ENCODE results near the gene MAIP1.

The MAIP1 gene

GRCh38 chr2:199972088-199972626, 16.8 kb downstream of the MAIP1 start:
- TF ChIP-seq CTCF (IDR thresholded peaks at IDR 0.05): no peak
- Mint-ChIP-seq H3K9me3 (peaks cover 3% of the 10 kb centered on the region), H3K36me3 (ENCODE audit: low read depth) (peaks cover 26% of the 10 kb centered on the region)

GRCh38 chr2:199973703-199974102, 18.3 kb downstream of the MAIP1 start:
- peak; percentile 58 for TF ChIP-seq CTCF (IDR thresholded peaks at IDR 0.05)
- H3K36me3 Mint-ChIP-seq (ENCODE audit: low read depth): peaks cover 21% of the 10 kb centered on the region
- H3K27me3 Mint-ChIP-seq (ENCODE audit: low read depth, poor library complexity): no peaks in the 10 kb centered on the region
- DNase-seq: no peak
- no peaks in the 10 kb centered on the region for H3K4me1 Mint-ChIP-seq
- H3K4me3 Mint-ChIP-seq: no peak overlapping the region
- peaks cover 3% of the 10 kb centered on the region for H3K9me3 Mint-ChIP-seq
- H3K27ac Mint-ChIP-seq: no peak overlapping the region

More at GRCh38 chr2:199972088-199972626, 16.8 kb downstream of the MAIP1 start:
- Mint-ChIP-seq H3K4me1 (no peaks in the 10 kb centered on the region), H3K27ac (no peak overlapping the region), H3K27me3 (ENCODE audit: low read depth, poor library complexity) (no peaks in the 10 kb centered on the region), H3K4me3 (no peak overlapping the region)
- no peak for DNase-seq

GRCh38 chr2:199975273-199975895, 20.0 kb downstream of the MAIP1 start:
- H3K9me3 Mint-ChIP-seq: peaks cover 3% of the 10 kb centered on the region
- H3K4me3 Mint-ChIP-seq: no peak overlapping the region
- no peak for DNase-seq
- peaks cover 7% of the 10 kb centered on the region for H3K4me1 Mint-ChIP-seq
- TF ChIP-seq CTCF (IDR thresholded peaks at IDR 0.05): no peak
- peaks cover 19% of the 10 kb centered on the region for H3K36me3 Mint-ChIP-seq (ENCODE audit: low read depth)
- H3K27me3 Mint-ChIP-seq (ENCODE audit: low read depth, poor library complexity): no peaks in the 10 kb centered on the region
- no peak overlapping the region for H3K27ac Mint-ChIP-seq

GRCh38 chr2:199977984-199978415, 22.6 kb downstream of the MAIP1 start:
- H3K4me3 Mint-ChIP-seq: no peak overlapping the region
- no peak overlapping the region for H3K27ac Mint-ChIP-seq
- TF ChIP-seq CTCF (IDR thresholded peaks at IDR 0.05): no peak
- H3K27me3 Mint-ChIP-seq (ENCODE audit: low read depth, poor library complexity): no peaks in the 10 kb centered on the region
- no peak for DNase-seq
- H3K9me3 Mint-ChIP-seq: peaks cover 3% of the 10 kb centered on the region
- H3K4me1 Mint-ChIP-seq: peaks cover 17% of the 10 kb centered on the region
- H3K36me3 Mint-ChIP-seq (ENCODE audit: low read depth): peaks cover 19% of the 10 kb centered on the region

GRCh38 chr2:199979398-199979797, 24.0 kb downstream of the MAIP1 start:
- Mint-ChIP-seq H3K27me3 (ENCODE audit: low read depth, poor library complexity) (no peaks in the 10 kb centered on the region), H3K27ac (no peak overlapping the region), H3K4me3 (no peak overlapping the region), H3K36me3 (ENCODE audit: low read depth) (peaks cover 10% of the 10 kb centered on the region), H3K9me3 (peaks cover 3% of the 10 kb centered on the region), H3K4me1 (peaks cover 22% of the 10 kb centered on the region)
- no peak for DNase-seq
- TF ChIP-seq CTCF (IDR thresholded peaks at IDR 0.05): no peak
